Chondrocyte (in vitro differentiated cells): Measurements from ENCODE around the gene QRICH2. TPM values are rescaled to one million over a fixed set of nuclear protein-coding genes. Genes with fewer than 3 reads are reported as not detected.

Experiments used
- DNase-seq: peaks from one replicate; pipeline ENCODE4 v3.0.0; 2021; ENCODE audit warnings: mixed read lengths, low spot score
- H3K27ac Mint-ChIP-seq: one replicate; pipeline ENCODE4 v1.8.0; 2021; ENCODE audit warnings: mild to moderate bottlenecking, moderate library complexity, mixed read lengths; ENCODE audit not compliant: unreplicated experiment
- H3K27me3 Mint-ChIP-seq: 2 replicates; pipeline ENCODE4 v1.8.0; 2021; ENCODE audit warnings: low read depth, mixed read lengths
- H3K36me3 Mint-ChIP-seq: 2 replicates; pipeline ENCODE4 v1.8.0; 2021; ENCODE audit warnings: low read depth, mixed read lengths
- H3K4me1 Mint-ChIP-seq: 2 replicates; pipeline ENCODE4 v1.8.0; 2021; ENCODE audit warnings: low read depth, mild to moderate bottlenecking, mixed read lengths
- H3K4me3 Mint-ChIP-seq: one replicate; pipeline ENCODE4 v1.8.0; 2021; ENCODE audit warnings: mild to moderate bottlenecking, moderate library complexity, mixed read lengths; ENCODE audit not compliant: unreplicated experiment
- H3K9me3 Mint-ChIP-seq: 2 replicates; pipeline ENCODE4 v1.8.0; 2021; ENCODE audit warnings: low read depth, mixed read lengths
- CTCF ChIP-seq: fragments of 200-600 bp; sonication (generic); IDR thresholded peaks from 2 replicates; pipeline ENCODE4 v1.5.0; 2021; ENCODE audit warnings: antibody characterized with exemption, mild to moderate bottlenecking, moderate library complexity
- total RNA-seq: library from RNA; stranded (reverse); gene quantifications from 3 replicates; pipeline ENCODE4 v1.2.1, GENCODE V29; 2021

Gene QRICH2
- total RNA-seq, 1 donor from 2014 or later: 5.2 TPM

- Mint-ChIP-seq H3K4me3 (peak overlapping the region; percentile 12), H3K27me3 (no peaks in the 10 kb centered on the region), H3K4me1 (peaks cover 29% of the 10 kb centered on the region), H3K9me3 (no peaks in the 10 kb centered on the region), H3K36me3 (no peaks in the 10 kb centered on the region), H3K27ac (no peak overlapping the region)
- no peak for TF ChIP-seq CTCF
- no peak for DNase-seq
Observed at GRCh38 chr17:76267051-76267576, 41.0 kb downstream of the QRICH2 start.

GRCh38 chr17:76266244-76266938, 41.7 kb downstream of the QRICH2 start:
- H3K27ac Mint-ChIP-seq: peak overlapping the region; percentile 84
- no peak for DNase-seq
- H3K4me3 Mint-ChIP-seq: peak overlapping the region; percentile 75
- peaks cover 29% of the 10 kb centered on the region for H3K4me1 Mint-ChIP-seq
- TF ChIP-seq CTCF: no peak
- no peaks in the 10 kb centered on the region for H3K27me3 Mint-ChIP-seq
- no peaks in the 10 kb centered on the region for H3K9me3 Mint-ChIP-seq
- H3K36me3 Mint-ChIP-seq: no peaks in the 10 kb centered on the region

GRCh38 chr17:76265624-76266243, 42.3 kb downstream of the QRICH2 start:
- no peak for DNase-seq
- H3K9me3 Mint-ChIP-seq: no peaks in the 10 kb centered on the region
- H3K4me3 Mint-ChIP-seq: peak overlapping the region; percentile 75
- TF ChIP-seq CTCF: no peak
- no peaks in the 10 kb centered on the region for H3K36me3 Mint-ChIP-seq
- peaks cover 29% of the 10 kb centered on the region for H3K4me1 Mint-ChIP-seq
- H3K27me3 Mint-ChIP-seq: no peaks in the 10 kb centered on the region
- peak overlapping the region; percentile 74 for H3K27ac Mint-ChIP-seq

- DNase-seq: peak; percentile 100
- H3K4me3 Mint-ChIP-seq: peak within 1 kb of the TSS; percentile 75
- peaks cover 29% of the 10 kb centered on the region for H3K4me1 Mint-ChIP-seq
- TF ChIP-seq CTCF: no peak
- no peaks in the 10 kb centered on the region for H3K9me3 Mint-ChIP-seq
- peak within 1 kb of the TSS; percentile 97 for H3K27ac Mint-ChIP-seq
- no peaks in the 10 kb centered on the region for H3K36me3 Mint-ChIP-seq
- no peaks in the 10 kb centered on the region for H3K27me3 Mint-ChIP-seq
Observed at GRCh38 chr17:76264755-76265623, 43.1 kb downstream of the QRICH2 start, which contains the start of gene UBALD2. UBALD2 (plus strand) TSS chr17:76265348; CDS start chr17:76265506, 158 bp downstream.

- Mint-ChIP-seq H3K36me3 (no peaks in the 10 kb centered on the region), H3K4me3 (peak overlapping the region; percentile 38), H3K4me1 (peaks cover 29% of the 10 kb centered on the region), H3K27me3 (no peaks in the 10 kb centered on the region), H3K9me3 (no peaks in the 10 kb centered on the region), H3K27ac (peak overlapping the region; percentile 97)
- DNase-seq: no peak
- no peak for TF ChIP-seq CTCF
Observed at GRCh38 chr17:76264425-76264754, 43.7 kb downstream of the QRICH2 start.
